SK-N-MC (cell line): ENCODE data around the gene OR10V1.

Source experiments
- EZH2 ChIP-seq: fragments of 200-600 bp; sonication (generic); IDR thresholded peaks from one replicate; pipeline ENCODE4 v1.6.1; 2017; ENCODE audit warnings: antibody characterized with exemption
- FOXP2 ChIP-seq: optimal IDR thresholded peaks from 2 replicates; pipeline ENCODE3; 2011; ENCODE audit warnings: mild to moderate bottlenecking, moderate library complexity; ENCODE audit not compliant: insufficient read depth; ENCODE audit errors: extremely low read length, control extremely low read depth
- POLR2AphosphoS5 ChIP-seq: IDR thresholded peaks from 2 replicates; pipeline ENCODE4 v1.6.1; 2012; ENCODE audit warnings: mild to moderate bottlenecking, low read depth, low read length, borderline replicate concordance

DNA sequence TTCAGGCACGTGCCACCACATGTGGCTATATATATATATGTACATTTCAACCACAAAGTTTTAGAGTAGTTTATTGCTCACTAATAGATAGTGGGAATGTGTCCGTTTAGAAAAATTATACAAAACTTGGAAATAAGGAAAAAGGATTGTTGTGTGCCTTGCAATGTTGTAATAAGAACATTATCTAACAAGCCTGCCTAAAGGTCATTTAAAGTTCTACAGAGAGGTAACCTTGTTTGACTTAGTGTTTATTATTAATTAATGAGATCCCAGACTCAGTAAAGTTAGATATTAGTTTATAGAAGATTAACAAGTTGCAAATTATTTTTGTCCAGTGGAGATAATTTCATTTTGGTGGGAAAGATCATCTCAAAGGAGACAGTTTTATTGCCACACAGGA, 39.4 kb downstream of the OR10V1 start:
- TF ChIP-seq POLR2AphosphoS5 (no peak), EZH2 (no peak), FOXP2 (no peak)
